Measurements from ENCODE around the gene RAD9A. TPM values are rescaled to one million over a fixed set of nuclear protein-coding genes. Genes with fewer than 3 reads are reported as not detected.

The RAD9A gene
- total RNA-seq, 2 donors from 2014 or later = 30.2 to 49.4 TPM

DNA sequence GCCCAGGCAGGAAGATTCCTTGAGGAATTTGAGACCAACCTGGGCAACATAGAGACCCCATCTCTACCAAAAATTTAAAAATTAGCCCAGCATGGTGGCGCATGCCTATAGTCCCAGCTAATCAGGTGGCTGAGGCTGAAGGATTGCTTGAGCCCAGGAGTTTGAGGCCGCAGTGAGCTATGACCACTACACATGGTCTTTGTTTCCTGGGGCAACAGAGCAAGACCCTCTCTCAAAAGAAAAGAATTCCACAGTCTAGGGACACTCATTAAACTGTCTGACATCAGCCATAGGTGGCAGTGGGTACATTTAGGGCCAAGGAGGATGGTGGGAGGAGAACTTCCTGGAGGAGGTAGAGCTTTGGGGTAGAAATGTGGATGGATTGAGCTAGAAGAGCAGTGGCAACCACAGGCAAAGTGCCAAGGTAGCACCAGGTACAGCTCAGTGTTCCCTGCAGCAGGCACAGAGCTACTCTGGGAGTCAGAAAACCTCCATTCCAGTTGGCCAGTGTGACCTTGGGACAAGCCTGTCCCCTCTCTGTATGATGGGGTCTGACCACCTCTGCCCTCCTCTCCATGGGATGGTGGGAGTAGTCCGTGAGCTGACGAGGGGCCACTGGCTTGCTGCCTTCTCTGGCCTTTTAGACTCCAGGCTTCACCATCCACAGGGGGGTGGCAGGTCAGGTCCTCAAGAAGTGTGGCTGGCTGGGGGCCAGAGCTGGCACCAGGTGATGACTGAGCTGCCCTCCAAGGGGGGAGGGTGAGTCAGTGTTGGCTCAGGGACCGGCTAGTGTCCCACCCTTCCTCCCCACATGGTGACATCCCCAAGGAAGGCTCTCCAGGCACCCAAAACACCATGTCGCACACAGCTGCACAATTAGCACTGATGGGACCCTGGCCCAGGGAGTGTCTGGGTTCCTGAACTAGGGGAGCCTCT lies 14.6 kb upstream of the RAD9A start:
- intact Hi-C loops (cut with DNase I) = no loop called here
- Histone ChIP-seq H3K27ac (no peak overlapping the region), H3K9me3 (no peaks in the 10 kb centered on the region), H3K36me3 (no peaks in the 10 kb centered on the region), H3K4me3 (no peak overlapping the region), H3K27me3 (replicated peaks; ENCODE audit: insufficient read depth) (no peaks in the 10 kb centered on the region), H3K4me1 (replicated peaks) (peaks cover 6% of the 10 kb centered on the region)
- TF ChIP-seq POLR2AphosphoS5 (IDR thresholded peaks at IDR 0.05) (no peak), POLR2A (IDR thresholded peaks at IDR 0.05) (no peak), CTCF (IDR thresholded peaks at IDR 0.05) (no peak)
- DNase-seq (ENCODE audit: low spot score) = no peak
- WGBS = 75% methylated on average over 5 of the region's 6 CpGs

- Histone ChIP-seq H3K4me3 (no peak overlapping the region), H3K27ac (no peak overlapping the region), H3K4me1 (replicated peaks) (peaks cover 4% of the 10 kb centered on the region), H3K27me3 (replicated peaks; ENCODE audit: insufficient read depth) (no peaks in the 10 kb centered on the region), H3K36me3 (no peaks in the 10 kb centered on the region), H3K9me3 (no peaks in the 10 kb centered on the region)
- no peak for TF ChIP-seq POLR2AphosphoS5 (IDR thresholded peaks at IDR 0.05)
- no peak for TF ChIP-seq POLR2A (IDR thresholded peaks at IDR 0.05)
- no peak for TF ChIP-seq CTCF (IDR thresholded peaks at IDR 0.05)
- intact Hi-C loops (cut with DNase I) = no loop called here
- 94% methylated on average over 4 of the region's 4 CpGs for WGBS
- DNase-seq (ENCODE audit: low spot score) = no peak
Measured at GRCh38 chr11:67378544-67378943, 13.2 kb upstream of the RAD9A start.

GRCh38 chr11:67379061-67380058 lies 12.4 kb upstream of the RAD9A start:
- Histone ChIP-seq H3K4me3 (no peak overlapping the region), H3K36me3 (no peaks in the 10 kb centered on the region), H3K27me3 (replicated peaks; ENCODE audit: insufficient read depth) (no peaks in the 10 kb centered on the region), H3K4me1 (replicated peaks) (no peaks in the 10 kb centered on the region), H3K27ac (no peak overlapping the region), H3K9me3 (no peaks in the 10 kb centered on the region)
- intact Hi-C loops (cut with DNase I) = loop anchor here (5.0 kb wide), 1 partner anchor 117 kb away; no protein-coding TSS in a partner anchor
- TF ChIP-seq POLR2A (IDR thresholded peaks at IDR 0.05) (no peak), POLR2AphosphoS5 (IDR thresholded peaks at IDR 0.05) (no peak), CTCF (IDR thresholded peaks at IDR 0.05) (no peak)
- DNase-seq (ENCODE audit: low spot score) = no peak
- 64% methylated on average over 23 of the region's 23 CpGs for whole genome bisulfite sequencing

GRCh38 chr11:67381244-67381972 lies 10.4 kb upstream of the RAD9A start:
- Histone ChIP-seq H3K36me3 (no peaks in the 10 kb centered on the region), H3K27me3 (replicated peaks; ENCODE audit: insufficient read depth) (no peaks in the 10 kb centered on the region), H3K27ac (no peak overlapping the region), H3K4me3 (no peak overlapping the region), H3K4me1 (replicated peaks) (peaks cover 3% of the 10 kb centered on the region), H3K9me3 (no peaks in the 10 kb centered on the region)
- no peak for DNase-seq (ENCODE audit: low spot score)
- 79% methylated on average over 13 of the region's 13 CpGs for WGBS
- no peak for TF ChIP-seq POLR2A (IDR thresholded peaks at IDR 0.05)
- intact Hi-C loops (cut with DNase I) = loop anchor here (5.0 kb wide), 1 partner anchor 119 kb away; no protein-coding TSS in a partner anchor

Measured in prostate gland (tissue), 2 donors.